ENCODE measurements around the gene HLA-DMA.

Gene HLA-DMA

DNA sequence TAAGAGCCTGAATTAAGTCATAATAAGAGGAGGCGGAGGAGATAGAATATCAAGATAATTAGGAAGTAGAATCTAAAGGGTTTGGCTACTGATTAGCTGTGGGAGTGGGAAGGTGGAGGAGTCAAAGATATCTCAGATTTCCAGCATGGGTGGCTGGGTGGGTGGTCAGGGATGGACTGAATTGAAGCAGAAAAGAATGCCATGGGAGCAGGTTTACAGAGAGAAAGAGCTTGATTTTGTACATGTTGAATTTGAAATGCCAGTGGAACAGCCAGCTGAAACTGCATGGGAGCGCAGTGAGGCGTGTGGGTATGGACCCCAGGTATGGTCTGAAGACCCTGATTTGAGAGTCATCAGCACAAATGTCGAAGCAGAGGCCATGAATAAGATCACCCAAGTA is 1.4 kb upstream of the HLA-DMA start:
- Mint-ChIP-seq H3K4me1 (peaks cover 42% of the 10 kb centered on the region), H3K27me3 (ENCODE audit: low read depth, poor library complexity) (peaks cover 11% of the 10 kb centered on the region), H3K27ac (no peak overlapping the region), H3K36me3 (ENCODE audit: low read depth) (peaks cover 5% of the 10 kb centered on the region), H3K9me3 (no peaks in the 10 kb centered on the region), H3K4me3 (peak overlapping the region; percentile 29)
- DNase-seq, result no peak
- TF ChIP-seq CTCF (IDR thresholded peaks at IDR 0.05), result no peak

GRCh38 chr6:32953775-32954174 is 878 bp upstream of the HLA-DMA start:
- Mint-ChIP-seq H3K4me1 (peaks cover 46% of the 10 kb centered on the region), H3K27ac (peak overlapping the region; percentile 6), H3K9me3 (no peaks in the 10 kb centered on the region), H3K4me3 (no peak overlapping the region), H3K36me3 (ENCODE audit: low read depth) (peaks cover 5% of the 10 kb centered on the region), H3K27me3 (ENCODE audit: low read depth, poor library complexity) (peaks cover 11% of the 10 kb centered on the region)
- no peak for TF ChIP-seq CTCF (IDR thresholded peaks at IDR 0.05)
- no peak for DNase-seq

DNA sequence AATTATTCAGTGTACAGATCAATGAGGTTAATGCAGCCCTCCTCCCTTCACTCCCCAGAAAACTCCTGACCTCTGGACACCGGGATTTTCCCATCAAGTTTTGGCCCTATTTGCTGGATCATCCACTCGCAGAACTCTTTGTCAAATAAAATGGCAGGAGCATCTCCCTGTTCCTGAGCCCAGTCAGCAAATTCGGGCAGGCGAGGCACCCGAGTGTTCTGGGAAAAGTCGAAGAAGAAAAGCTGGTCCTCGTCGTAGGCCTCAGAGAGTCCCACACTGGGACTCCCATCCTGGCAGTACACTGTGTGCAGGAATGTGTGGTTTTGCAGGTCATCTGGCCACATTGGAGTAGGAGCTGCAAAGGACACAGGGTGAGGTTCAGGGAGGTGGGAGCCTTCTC is 2.4 kb downstream of the HLA-DMA start:
- H3K9me3 Mint-ChIP-seq, result peaks cover under 1% of the 10 kb centered on the region
- no peak overlapping the region for H3K4me3 Mint-ChIP-seq
- no peaks in the 10 kb centered on the region for H3K36me3 Mint-ChIP-seq (ENCODE audit: low read depth)
- peaks cover 11% of the 10 kb centered on the region for H3K27me3 Mint-ChIP-seq (ENCODE audit: low read depth, poor library complexity)
- peaks cover 58% of the 10 kb centered on the region for H3K4me1 Mint-ChIP-seq
- TF ChIP-seq CTCF (IDR thresholded peaks at IDR 0.05), result no peak
- H3K27ac Mint-ChIP-seq, result no peak overlapping the region
- no peak for DNase-seq

- Mint-ChIP-seq H3K27ac (no peak overlapping the region), H3K4me3 (no peak overlapping the region), H3K4me1 (peaks cover 58% of the 10 kb centered on the region), H3K27me3 (ENCODE audit: low read depth, poor library complexity) (peaks cover 6% of the 10 kb centered on the region), H3K36me3 (ENCODE audit: low read depth) (no peaks in the 10 kb centered on the region), H3K9me3 (peaks cover 5% of the 10 kb centered on the region)
- DNase-seq, result no peak
- no peak for TF ChIP-seq CTCF (IDR thresholded peaks at IDR 0.05)
Observed at GRCh38 chr6:32950010-32950409, 2.9 kb downstream of the HLA-DMA start.

DNA sequence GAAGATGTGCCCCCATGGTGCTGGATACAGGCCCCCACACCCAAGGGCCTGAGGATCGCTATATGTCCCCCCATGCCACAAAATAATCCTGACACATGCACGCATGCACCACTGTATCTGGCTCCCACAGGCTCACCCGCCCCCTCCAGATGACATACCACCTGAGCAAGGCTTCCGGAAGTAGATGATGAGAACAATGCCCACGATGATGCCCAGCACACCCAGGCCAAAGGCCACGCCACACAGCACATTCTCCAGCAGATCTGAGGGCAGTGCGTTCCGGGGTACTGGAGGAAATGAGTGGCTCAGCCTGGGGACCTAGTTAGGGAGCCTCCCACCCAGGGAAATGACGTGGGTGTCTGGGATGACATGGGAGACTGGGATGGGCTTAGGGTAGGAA is 3.8 kb downstream of the HLA-DMA start:
- H3K4me1 Mint-ChIP-seq, result peaks cover 59% of the 10 kb centered on the region
- H3K9me3 Mint-ChIP-seq, result peaks cover 6% of the 10 kb centered on the region
- H3K4me3 Mint-ChIP-seq, result no peak overlapping the region

More for the DNA sequence above, 3.8 kb downstream of the HLA-DMA start:
- peaks cover 3% of the 10 kb centered on the region for H3K27me3 Mint-ChIP-seq (ENCODE audit: low read depth, poor library complexity)
- TF ChIP-seq CTCF (IDR thresholded peaks at IDR 0.05), result no peak
- H3K27ac Mint-ChIP-seq, result no peak overlapping the region
- no peak for DNase-seq
- H3K36me3 Mint-ChIP-seq (ENCODE audit: low read depth), result no peaks in the 10 kb centered on the region
